Natural killer cell (primary cell): Measurements from ENCODE around the gene CCDC93. TPM values are rescaled to one million over a fixed set of nuclear protein-coding genes. Genes with fewer than 3 reads are reported as not detected.

Source experiments
- ATAC-seq, 3 donors: fragments of 150-1000 bp in 2 of 3; fragments of 200-7000 bp in 1 of 3; cut with Tn5 transposase; 1 replicate in 1 of 3; 2 replicates in 2 of 3; pipeline ENCODE4 v1.10.0; 2021; ENCODE audit warnings: mild to moderate bottlenecking in 2 of 3, moderate library complexity in 2 of 3
- DNase-seq, 2 donors: peaks; one replicate each; pipeline versions ENCODE4 v3.0.0 to v3.0.0-alpha.2; 2013 to 2021; ENCODE audit warnings: mixed read lengths in 1 of 2
- H3K27ac ChIP-seq: one replicate; pipeline ENCODE4 v1.5.1; 2013; ENCODE audit warnings: mild to moderate bottlenecking, low read length
- H3K27me3 ChIP-seq: one replicate; pipeline ENCODE4 v1.6.1; 2013; ENCODE audit warnings: low read length; ENCODE audit not compliant: control insufficient read depth, insufficient read depth
- H3K36me3 ChIP-seq: one replicate; pipeline ENCODE4 v1.6.1; 2013; ENCODE audit warnings: low read length; ENCODE audit not compliant: control insufficient read depth, insufficient read depth
- H3K4me1 ChIP-seq: one replicate; pipeline ENCODE4 v1.6.1; 2013; ENCODE audit warnings: low read length; ENCODE audit not compliant: control insufficient read depth, insufficient read depth
- H3K4me3 ChIP-seq: one replicate; pipeline ENCODE4 v1.5.1; 2013; ENCODE audit warnings: low read length
- H3K9me3 ChIP-seq: one replicate; pipeline ENCODE4 v1.6.1; 2013; ENCODE audit warnings: low read length; ENCODE audit not compliant: control insufficient read depth, insufficient read depth
- H3K27ac Mint-ChIP-seq, 2 donors: one replicate each; pipeline ENCODE4 v1.8.0; 2022; ENCODE audit warnings: mild to moderate bottlenecking in 2 of 2, mixed read lengths in 2 of 2, moderate library complexity in 1 of 2
- H3K27me3 Mint-ChIP-seq, 2 donors: one replicate each; pipeline ENCODE4 v1.8.0; 2022; ENCODE audit warnings: low read depth in 2 of 2, mixed read lengths in 2 of 2
- H3K36me3 Mint-ChIP-seq: one replicate; pipeline ENCODE4 v1.8.0; 2022; ENCODE audit warnings: mixed read lengths
- H3K4me1 Mint-ChIP-seq, 2 donors: one replicate each; pipeline ENCODE4 v1.8.0; 2022; ENCODE audit warnings: mixed read lengths in 2 of 2
- H3K4me3 Mint-ChIP-seq: one replicate; pipeline ENCODE4 v1.8.0; 2022; ENCODE audit warnings: mild to moderate bottlenecking, moderate library complexity, mixed read lengths
- H3K9me3 Mint-ChIP-seq, 2 donors: one replicate each; pipeline ENCODE4 v1.8.0; 2022; ENCODE audit warnings: mixed read lengths in 2 of 2
- WGBS: methylation state at CpG from one replicate; pipeline ENCODE4 v1.1.7; 2013; ENCODE audit warnings: missing lambda C conversion rate; ENCODE audit not compliant: insufficient coverage; 5-methylcytosine and 5-hydroxymethylcytosine counted together
- intact Hi-C: fragments of 100-400 bp; cut with micrococcal nuclease; formaldehyde crosslinking; loops from one replicate; pipeline ENCODE4 v1.14.2; 2022
- total RNA-seq, 4 donors: library from RNA; stranded (reverse); fragments of 120-200 nt in 1 of 4; gene quantifications; one replicate each; pipeline versions ENCODE4 v1.2.3 to v1.2.4, GENCODE V29; 2013 to 2022
- TF ChIP-seq, protein P1 (sequence below): fragments of 200-600 bp; IDR thresholded peaks from one replicate; pipeline ENCODE4 v1.8.0; 2022; ENCODE audit warnings: antibody characterized with exemption

CCDC93 gene
- total RNA-seq, 3 donors from 2014 or later (not counting 1 experiment from before 2014, with no cell fraction given) = 58.6 to 68.6 (median 67.4) TPM

DNA sequence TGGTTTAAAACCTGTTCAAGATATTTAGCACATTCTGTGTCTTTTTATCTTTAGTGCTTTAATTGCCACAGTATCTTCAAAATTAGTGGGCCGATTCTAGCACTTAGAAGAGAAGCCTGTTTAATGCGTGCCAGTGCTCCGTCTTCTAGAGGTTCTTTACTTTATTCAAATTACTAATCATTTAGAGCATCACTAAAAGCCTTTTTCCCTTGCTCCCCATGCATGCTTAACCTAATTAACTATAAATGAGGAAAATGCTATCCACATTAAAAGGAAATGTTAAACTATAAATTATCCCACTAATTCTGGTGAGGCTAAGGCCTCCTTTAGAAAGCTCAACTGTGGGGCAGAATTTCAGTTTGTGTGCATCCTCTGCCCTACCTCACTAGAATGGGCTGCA, 42.9 kb upstream of the CCDC93 start:
- no peak for ATAC-seq

DNA sequence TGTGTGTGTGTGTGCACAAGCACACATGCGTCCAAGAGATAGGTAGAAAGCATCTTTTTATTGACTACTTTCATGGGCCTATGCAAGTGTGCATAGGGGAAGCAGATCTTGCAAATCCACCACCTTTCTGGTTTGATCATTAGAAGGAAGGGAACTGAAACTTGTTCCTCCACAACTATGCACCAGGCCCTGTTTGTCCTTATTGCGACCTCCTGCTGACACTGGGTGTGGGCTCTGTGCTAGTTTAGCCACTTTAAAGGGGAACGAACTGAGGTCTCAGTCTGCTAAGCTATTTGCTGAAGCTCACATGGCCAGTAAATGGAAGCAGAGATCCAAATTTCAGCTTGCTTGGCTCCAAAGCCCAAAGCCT, 42.3 kb upstream of the CCDC93 start:
- Histone ChIP-seq H3K36me3 (no peaks in the 10 kb centered on the region), H3K27ac (peak overlapping the region; percentile 66), H3K4me3 (no peak overlapping the region), H3K4me1 (peaks cover 10% of the 10 kb centered on the region), H3K27me3 (no peaks in the 10 kb centered on the region), H3K9me3 (no peaks in the 10 kb centered on the region)
- no peaks in the 10 kb centered on the region for H3K9me3 Mint-ChIP-seq
- H3K27ac Mint-ChIP-seq = no peak overlapping the region
- peaks cover 0 to 7% of the 10 kb centered on the region in 2 donors for H3K4me1 Mint-ChIP-seq
- 41% methylated on average over 3 of the region's 3 CpGs for WGBS
- H3K36me3 Mint-ChIP-seq = no peaks in the 10 kb centered on the region
- peaks cover 12 to 47% of the 10 kb centered on the region in 2 donors for H3K27me3 Mint-ChIP-seq
- TF ChIP-seq, protein P1, sequence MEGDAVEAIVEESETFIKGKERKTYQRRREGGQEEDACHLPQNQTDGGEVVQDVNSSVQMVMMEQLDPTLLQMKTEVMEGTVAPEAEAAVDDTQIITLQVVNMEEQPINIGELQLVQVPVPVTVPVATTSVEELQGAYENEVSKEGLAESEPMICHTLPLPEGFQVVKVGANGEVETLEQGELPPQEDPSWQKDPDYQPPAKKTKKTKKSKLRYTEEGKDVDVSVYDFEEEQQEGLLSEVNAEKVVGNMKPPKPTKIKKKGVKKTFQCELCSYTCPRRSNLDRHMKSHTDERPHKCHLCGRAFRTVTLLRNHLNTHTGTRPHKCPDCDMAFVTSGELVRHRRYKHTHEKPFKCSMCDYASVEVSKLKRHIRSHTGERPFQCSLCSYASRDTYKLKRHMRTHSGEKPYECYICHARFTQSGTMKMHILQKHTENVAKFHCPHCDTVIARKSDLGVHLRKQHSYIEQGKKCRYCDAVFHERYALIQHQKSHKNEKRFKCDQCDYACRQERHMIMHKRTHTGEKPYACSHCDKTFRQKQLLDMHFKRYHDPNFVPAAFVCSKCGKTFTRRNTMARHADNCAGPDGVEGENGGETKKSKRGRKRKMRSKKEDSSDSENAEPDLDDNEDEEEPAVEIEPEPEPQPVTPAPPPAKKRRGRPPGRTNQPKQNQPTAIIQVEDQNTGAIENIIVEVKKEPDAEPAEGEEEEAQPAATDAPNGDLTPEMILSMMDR = no peak
- H3K4me3 Mint-ChIP-seq = no peak overlapping the region
- intact Hi-C loops = no loop called here
- DNase-seq = no peak
- ATAC-seq = peak in 1 of 3 donors; percentile 29

More for the DNA sequence above, 42.9 kb upstream of the CCDC93 start:
- no peak for DNase-seq
- peak overlapping the region; percentile 15 for H3K27ac ChIP-seq
- H3K4me1 ChIP-seq = peaks cover 10% of the 10 kb centered on the region
- TF ChIP-seq, protein P1 = no peak
- H3K4me3 Mint-ChIP-seq = no peak overlapping the region
- H3K27me3 ChIP-seq = no peaks in the 10 kb centered on the region
- no peaks in the 10 kb centered on the region for H3K9me3 Mint-ChIP-seq
- 78% methylated on average over 3 of the region's 3 CpGs for WGBS
- no peak overlapping the region for H3K27ac Mint-ChIP-seq
- H3K4me3 ChIP-seq = no peak overlapping the region
- H3K4me1 Mint-ChIP-seq = peaks cover 0 to 11% of the 10 kb centered on the region in 2 donors
- intact Hi-C loops = no loop called here
- no peaks in the 10 kb centered on the region for H3K36me3 Mint-ChIP-seq
- no peaks in the 10 kb centered on the region for H3K9me3 ChIP-seq
- H3K36me3 ChIP-seq = no peaks in the 10 kb centered on the region
- H3K27me3 Mint-ChIP-seq = peaks cover 11 to 45% of the 10 kb centered on the region in 2 donors

DNA sequence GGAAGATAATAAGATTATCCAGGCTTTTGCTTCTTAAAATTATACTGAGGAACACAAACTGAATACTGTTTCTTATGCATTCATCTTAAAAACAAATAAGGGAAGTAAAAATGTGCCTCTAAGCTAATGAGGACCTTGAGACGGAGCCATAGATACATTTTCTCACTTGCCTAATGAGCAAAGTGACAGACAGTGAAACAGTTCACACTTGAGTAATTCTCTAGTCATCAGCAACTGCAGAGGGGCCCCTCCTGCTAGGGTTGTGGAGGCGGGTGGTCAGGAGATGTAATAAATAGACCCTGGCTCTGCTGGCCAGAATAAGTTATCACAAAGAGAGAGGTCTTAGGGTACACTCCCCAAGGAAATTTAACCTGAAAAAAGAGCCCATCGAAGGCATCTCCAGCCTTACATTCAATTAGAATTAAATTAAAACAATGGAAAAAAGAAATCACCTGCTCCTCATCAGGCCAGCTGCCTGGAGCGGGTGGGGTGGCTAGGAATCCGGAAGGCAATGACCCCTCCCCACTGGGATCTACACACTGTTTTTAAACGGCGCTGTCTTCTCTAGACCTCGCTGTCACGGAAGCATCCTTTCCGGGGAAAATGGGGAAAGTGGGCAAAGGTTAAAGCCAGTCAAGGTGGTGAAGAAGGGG, 41.8 kb upstream of the CCDC93 start:
- Mint-ChIP-seq H3K4me1 (peaks cover 0 to 6% of the 10 kb centered on the region in 2 donors), H3K27ac (no peak overlapping the region), H3K4me3 (no peak overlapping the region), H3K9me3 (no peaks in the 10 kb centered on the region), H3K36me3 (no peaks in the 10 kb centered on the region), H3K27me3 (peaks cover 13 to 50% of the 10 kb centered on the region in 2 donors)
- H3K27ac ChIP-seq = peak overlapping the region; percentile 66
- H3K36me3 ChIP-seq = no peaks in the 10 kb centered on the region
- no peak overlapping the region for H3K4me3 ChIP-seq
- DNase-seq = no peak
- no peak for ATAC-seq
- peaks cover 10% of the 10 kb centered on the region for H3K4me1 ChIP-seq
- WGBS = 66% methylated on average over 10 of the region's 10 CpGs
- TF ChIP-seq, protein P1 = no peak
- intact Hi-C loops = no loop called here
- no peaks in the 10 kb centered on the region for H3K9me3 ChIP-seq
- no peaks in the 10 kb centered on the region for H3K27me3 ChIP-seq
